ENCODE results near the gene DHH. TPM values are rescaled to one million over a fixed set of nuclear protein-coding genes. Genes with fewer than 3 reads are reported as not detected.

DHH gene
- total and polyA plus RNA-seq, 9 of the 15 experiments (the other 6 are each of a cell fraction or from before 2014, with no cell fraction given): 0.07 to 2.6 (median 0.54) TPM

DNA sequence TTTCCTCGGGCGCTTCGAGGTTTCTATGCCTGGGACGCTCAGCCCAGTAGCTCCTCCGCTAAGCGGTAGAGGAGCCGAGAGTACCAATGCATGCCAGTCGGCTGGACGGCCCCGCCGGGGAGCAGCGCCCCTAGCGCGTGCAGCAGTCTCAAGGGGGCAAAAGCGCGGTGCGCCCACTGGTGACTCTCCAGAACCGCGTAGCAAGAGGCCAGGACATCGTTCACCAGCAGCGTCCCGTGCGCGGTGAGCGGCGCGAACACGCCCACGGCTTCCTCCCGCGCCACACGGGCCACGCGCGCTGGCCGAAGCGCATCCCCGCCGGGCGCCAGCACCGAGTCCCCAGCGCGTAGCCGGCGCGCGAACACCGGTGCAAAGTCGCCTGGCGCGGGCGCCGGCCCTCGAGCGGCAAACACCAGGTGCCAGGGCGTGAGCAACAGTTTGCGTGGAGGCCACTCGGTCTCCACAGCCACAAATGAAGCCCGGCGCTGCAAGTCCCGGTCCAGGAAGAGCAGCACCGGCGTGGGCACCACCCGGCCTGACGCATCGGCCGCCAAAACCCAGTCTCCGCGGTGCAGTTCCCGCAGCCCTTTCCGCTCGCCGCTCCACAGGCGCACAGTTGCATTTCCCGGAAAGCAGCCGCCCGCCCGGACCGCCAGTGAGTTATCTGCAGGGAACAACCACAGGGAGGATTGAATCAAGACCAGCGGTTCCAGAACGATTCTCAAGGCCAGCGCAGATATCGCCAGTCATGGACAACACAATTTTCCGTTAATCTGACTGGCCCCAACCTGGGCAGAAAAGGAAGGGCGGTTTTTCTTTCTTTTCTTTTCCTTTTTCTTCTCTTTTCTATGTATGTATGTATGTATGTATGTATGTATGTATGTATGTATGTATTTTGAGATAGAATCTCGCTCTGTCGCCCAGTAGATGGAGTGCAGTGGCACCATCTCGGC is 4.5 kb downstream of the DHH start (continued):
- TF ChIP-seq, protein P1, sequence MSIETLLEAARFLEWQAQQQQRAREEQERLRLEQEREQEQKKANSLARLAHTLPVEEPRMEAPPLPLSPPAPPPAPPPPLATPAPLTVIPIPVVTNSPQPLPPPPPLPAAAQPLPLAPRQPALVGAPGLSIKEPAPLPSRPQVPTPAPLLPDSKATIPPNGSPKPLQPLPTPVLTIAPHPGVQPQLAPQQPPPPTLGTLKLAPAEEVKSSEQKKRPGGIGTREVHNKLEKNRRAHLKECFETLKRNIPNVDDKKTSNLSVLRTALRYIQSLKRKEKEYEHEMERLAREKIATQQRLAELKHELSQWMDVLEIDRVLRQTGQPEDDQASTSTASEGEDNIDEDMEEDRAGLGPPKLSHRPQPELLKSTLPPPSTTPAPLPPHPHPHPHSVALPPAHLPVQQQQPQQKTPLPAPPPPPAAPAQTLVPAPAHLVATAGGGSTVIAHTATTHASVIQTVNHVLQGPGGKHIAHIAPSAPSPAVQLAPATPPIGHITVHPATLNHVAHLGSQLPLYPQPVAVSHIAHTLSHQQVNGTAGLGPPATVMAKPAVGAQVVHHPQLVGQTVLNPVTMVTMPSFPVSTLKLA (conservative IDR thresholded peaks at IDR 0.05): peak in 1 of 2 experiments; percentile 65; a peak in 1 of 4 replicates
- TF ChIP-seq MBD2 (IDR thresholded peaks at IDR 0.05; ENCODE audit: borderline replicate concordance, low read depth): peak; percentile 60; the same call in 1 of the 2 replicates
- no peak for TF ChIP-seq MCM5 (IDR thresholded peaks at IDR 0.05; ENCODE audit: low read depth)
- TF ChIP-seq NBN (IDR thresholded peaks at IDR 0.05; ENCODE audit: low read depth): peak; percentile 32; the same call in 1 of the 2 replicates
- 0 out of 2 replicates have a peak, but pooled peaks have one; percentile 42 for TF ChIP-seq LEF1 (IDR thresholded peaks at IDR 0.05)
- TF ChIP-seq ZNF79 (CRISPR knock-in tag; IDR thresholded peaks at IDR 0.05; ENCODE audit: low read depth): no peak
- 0 out of 2 replicates have a peak, but pooled peaks have one; percentile 10 for TF ChIP-seq ATF7 (IDR thresholded peaks at IDR 0.05)
- TF ChIP-seq SAFB2 (IDR thresholded peaks at IDR 0.05; ENCODE audit: borderline replicate concordance, low read depth, low read length, severe bottlenecking): no peak
- peak in 1 of 2 experiments; percentile 31; a peak in 1 of 4 replicates for TF ChIP-seq MAZ (CRISPR knock-in tag; conservative IDR thresholded peaks at IDR 0.05 in 1 of 2, IDR thresholded peaks at IDR 0.05 in 1 of 2)
- peak; percentile 81 for TF ChIP-seq RUNX1 (IDR thresholded peaks at IDR 0.05; ENCODE audit: low read depth)
- peak; percentile 12 for TF ChIP-seq RBM25 (IDR thresholded peaks at IDR 0.05; ENCODE audit: low read depth, low read length, severe bottlenecking)
- TF ChIP-seq TFAM (CRISPR knock-in tag; conservative IDR thresholded peaks at IDR 0.05): no peak
- TF ChIP-seq ZNF316 (IDR thresholded peaks at IDR 0.05): peak; percentile 56; the same call in 1 of the 2 replicates
- TF ChIP-seq, protein P2, sequence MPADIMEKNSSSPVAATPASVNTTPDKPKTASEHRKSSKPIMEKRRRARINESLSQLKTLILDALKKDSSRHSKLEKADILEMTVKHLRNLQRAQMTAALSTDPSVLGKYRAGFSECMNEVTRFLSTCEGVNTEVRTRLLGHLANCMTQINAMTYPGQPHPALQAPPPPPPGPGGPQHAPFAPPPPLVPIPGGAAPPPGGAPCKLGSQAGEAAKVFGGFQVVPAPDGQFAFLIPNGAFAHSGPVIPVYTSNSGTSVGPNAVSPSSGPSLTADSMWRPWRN (IDR thresholded peaks at IDR 0.05; ENCODE audit: low read depth): peak; percentile 65; the same call in 1 of the 2 replicates
- TF ChIP-seq, protein P3, sequence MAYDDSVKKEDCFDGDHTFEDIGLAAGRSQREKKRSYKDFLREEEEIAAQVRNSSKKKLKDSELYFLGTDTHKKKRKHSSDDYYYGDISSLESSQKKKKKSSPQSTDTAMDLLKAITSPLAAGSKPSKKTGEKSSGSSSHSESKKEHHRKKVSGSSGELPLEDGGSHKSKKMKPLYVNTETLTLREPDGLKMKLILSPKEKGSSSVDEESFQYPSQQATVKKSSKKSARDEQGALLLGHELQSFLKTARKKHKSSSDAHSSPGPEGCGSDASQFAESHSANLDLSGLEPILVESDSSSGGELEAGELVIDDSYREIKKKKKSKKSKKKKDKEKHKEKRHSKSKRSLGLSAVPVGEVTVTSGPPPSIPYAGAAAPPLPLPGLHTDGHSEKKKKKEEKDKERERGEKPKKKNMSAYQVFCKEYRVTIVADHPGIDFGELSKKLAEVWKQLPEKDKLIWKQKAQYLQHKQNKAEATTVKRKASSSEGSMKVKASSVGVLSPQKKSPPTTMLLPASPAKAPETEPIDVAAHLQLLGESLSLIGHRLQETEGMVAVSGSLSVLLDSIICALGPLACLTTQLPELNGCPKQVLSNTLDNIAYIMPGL (CRISPR knock-in tag; IDR thresholded peaks at IDR 0.05): no peak
- TF ChIP-seq, protein P4, sequence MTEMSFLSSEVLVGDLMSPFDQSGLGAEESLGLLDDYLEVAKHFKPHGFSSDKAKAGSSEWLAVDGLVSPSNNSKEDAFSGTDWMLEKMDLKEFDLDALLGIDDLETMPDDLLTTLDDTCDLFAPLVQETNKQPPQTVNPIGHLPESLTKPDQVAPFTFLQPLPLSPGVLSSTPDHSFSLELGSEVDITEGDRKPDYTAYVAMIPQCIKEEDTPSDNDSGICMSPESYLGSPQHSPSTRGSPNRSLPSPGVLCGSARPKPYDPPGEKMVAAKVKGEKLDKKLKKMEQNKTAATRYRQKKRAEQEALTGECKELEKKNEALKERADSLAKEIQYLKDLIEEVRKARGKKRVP (CRISPR knock-in tag; IDR thresholded peaks at IDR 0.05): no peak
- peak; percentile 59 for TF ChIP-seq FOXM1 (IDR thresholded peaks at IDR 0.05; ENCODE audit: low read depth)
- no peak for TF ChIP-seq FOXM1 (CRISPR knock-in tag; IDR thresholded peaks at IDR 0.05; ENCODE audit: low read depth)
- TF ChIP-seq XRCC3 (IDR thresholded peaks at IDR 0.05): no peak
- peak; percentile 69; the same call in 1 of the 2 replicates for TF ChIP-seq ETV5 (CRISPR knock-in tag; IDR thresholded peaks at IDR 0.05; ENCODE audit: low read depth)
